Kidney capillary endothelial cell (primary cell): ENCODE measurements around the gene HOXD13.

ENCODE experiments used
- DNase-seq: peaks from one replicate; pipeline ENCODE4 v3.0.0-alpha.2; 2018; ENCODE audit warnings: low spot score

HOXD13 gene

DNA sequence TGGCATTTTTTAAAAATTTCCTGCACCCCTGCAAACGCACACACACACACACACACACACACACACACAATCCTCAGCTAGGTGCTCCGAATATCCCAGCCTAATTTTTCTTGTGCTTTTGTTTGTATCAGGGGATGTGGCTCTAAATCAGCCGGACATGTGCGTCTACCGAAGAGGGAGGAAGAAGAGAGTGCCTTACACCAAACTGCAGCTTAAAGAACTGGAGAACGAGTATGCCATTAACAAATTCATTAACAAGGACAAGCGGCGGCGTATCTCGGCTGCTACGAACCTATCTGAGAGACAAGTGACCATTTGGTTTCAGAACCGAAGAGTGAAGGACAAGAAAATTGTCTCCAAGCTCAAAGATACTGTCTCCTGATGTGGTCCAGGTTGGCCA lies 1.8 kb downstream of the HOXD13 start:
- DNase-seq = no peak

DNA sequence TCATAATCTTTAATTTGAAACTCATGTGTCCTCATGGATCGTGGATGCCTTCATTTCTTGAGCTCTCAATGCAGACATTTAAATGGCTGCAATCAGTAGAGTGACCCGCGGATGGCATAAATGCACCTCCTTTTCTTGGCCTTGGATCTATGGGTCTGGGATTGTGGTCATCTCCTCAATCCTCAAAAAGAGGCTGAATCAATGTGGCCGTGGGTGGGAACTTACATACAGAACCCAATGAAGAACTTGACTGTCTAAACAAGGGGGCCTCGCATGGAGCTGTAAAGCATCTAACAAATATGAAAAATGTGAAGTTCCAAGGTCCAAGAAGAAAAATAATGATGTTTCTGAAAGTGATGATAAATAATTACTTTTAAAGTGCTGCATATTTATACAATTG lies 2.9 kb downstream of the HOXD13 start:
- no peak for DNase-seq

DNA sequence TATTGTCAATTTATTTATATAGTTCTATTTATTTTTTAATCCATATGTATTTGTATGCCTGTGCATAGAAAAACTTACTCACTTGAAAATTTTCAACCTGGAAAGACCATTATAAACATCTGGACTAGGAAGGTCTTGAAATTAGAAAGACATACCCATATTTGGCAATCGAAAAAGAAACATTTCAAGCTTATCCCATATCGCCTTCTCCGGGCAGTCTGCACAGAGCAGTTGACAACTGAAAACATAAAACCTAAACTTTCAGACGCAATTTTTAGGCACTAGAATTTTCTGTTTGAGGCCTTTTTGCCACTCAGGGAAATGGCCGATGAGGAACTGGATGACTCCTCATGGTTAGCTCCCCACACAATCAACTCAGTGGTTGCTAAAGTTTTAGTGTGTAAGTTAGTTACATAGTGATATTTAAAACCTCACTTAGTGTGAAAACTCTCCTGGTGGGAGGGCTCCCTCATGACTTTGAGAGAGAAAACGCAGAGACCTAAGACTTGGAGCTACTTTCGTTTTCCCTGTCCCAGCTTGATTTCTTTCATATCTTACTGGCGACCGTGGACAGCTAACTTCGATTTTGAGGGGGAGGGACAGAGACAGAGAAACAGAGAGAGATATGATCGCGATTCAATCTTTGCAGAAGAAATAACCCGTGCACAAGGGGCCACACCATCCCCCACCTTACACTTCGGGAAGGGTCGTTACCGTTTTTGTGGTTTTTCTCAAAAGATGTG lies 3.9 kb downstream of the HOXD13 start:
- no peak for DNase-seq

DNA sequence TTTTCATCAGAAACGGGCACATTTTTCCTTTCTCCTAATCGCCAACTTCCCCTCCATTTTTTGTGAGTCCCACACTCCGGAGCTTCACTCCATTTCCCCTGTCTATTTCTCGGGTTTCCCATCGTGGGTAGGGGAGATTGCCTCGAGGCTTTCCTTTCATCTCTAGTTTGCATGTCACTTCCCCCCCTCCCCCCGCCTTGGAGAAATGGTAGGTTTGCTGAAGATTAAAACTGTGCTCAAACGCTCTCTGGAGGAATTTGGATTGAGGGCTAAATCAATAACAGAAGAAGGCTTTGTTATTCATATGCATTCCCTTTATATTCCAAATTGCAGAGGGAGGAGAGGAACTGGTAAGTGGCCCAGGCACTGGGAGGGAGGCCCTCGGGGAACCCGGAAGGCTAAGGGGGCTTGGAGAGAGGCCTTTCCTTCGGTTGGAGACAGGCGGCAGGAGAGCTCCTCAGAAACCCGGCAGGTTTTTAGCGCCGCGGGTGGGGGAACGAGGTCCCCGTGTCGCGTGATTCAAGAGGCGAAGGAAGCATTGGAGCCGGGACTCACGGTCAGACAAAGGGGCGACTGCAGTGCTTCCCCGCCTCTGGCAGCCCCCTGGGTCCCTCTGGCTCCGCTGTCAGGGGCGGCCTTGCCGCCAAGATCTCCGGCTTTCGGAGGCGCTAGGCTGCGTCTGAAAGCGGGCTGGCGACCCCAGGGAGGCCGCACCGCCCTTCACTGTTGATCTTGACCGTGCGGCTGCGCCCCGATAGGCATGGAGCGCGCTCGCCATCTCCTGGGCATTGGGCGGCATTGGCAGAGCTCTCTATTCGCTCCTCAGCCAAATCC lies 4.7 kb downstream of the HOXD13 start:
- DNase-seq = peak; percentile 46

DNA sequence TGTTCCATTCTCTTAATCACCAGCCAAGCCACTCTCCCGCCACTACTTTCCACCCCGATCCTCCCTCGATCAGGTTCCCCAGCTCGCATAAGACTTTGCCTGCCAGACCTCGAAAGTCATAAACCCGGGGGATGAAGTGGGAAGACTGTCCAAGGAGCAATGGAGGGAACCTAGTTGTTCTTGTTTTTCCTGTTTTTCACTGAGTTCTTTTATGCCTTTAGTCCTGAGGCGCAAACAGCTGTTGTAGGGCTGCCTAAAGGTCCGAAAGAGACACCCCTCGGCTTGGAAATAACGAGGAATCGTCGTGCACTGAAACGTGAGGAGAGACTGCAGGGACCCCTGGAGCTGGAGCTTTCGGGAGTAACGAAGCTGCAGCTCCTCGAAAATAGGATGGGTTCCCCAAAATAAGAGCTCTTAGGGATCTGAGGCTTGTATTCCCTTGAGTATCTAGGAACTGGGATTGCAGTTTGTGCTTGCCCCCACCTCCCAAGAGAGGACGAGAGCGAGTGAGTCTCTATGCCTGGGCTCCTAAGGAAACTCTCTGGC lies 5.4 kb downstream of the HOXD13 start:
- no peak for DNase-seq

DNA sequence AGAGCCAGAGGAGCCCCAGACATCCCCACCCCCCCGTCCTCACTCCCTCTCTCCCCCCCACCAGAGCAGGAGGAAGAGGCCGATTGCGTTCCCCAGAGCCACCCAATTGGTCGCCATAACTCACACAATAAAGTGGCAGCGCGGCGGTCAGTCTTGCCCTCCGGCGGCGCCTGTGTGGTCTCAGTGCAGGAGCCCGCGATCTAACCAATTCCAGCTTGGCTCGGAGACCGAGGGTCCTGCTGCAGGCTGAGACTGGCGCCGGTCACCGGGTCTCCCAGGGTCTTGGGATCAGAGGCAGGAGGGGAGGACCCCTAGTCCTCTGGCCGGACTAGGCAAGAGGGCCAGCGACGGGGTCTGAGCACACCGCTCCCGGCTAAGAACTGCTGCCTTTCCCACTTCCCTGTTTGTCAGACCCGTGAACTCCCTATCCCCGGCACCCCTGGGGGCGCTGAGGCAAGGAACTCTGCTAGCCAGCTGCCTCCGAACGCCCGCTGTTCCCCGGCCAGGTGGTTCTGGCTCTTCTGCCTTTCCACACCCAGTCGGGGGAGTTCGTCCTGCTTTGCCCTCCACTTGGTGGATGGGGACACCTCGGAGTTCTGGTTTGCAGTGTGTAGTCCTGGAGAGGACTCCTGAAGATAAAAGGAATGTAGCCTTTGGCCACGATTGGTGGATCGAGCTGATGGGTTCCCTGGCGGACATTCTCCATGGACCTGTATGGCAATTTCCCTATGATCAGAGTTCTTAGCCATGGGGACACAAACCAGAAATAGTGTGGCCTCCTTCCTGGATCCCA lies 6.0 kb downstream of the HOXD13 start:
- DNase-seq = no peak

DNA sequence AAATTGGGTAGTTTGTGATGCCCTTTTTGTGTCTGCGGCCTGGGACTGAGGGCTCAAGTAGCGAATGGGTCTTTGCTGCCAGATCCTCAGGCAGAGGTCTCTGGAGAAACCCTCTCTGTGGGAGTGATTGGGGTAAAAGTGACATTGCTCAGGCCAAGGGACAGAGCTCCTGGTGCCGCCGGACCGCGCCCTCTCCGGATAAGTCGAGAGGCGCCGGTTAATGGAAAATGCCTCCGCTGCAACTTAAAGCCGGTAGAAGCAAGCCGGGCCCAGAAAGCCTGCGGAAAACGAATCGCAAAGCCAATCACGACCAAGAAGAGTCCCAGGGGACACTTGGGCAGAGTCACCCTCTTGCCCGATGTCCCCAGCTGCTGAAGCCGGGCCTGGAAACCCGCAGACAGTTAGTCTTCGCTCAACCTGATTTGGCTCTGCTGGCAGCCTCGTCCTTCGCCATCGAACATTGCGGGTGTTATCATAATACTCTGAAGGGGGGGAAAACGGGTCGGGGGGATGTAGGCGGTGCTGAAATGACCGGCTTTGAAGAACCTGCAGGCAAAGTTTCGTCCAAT lies 6.7 kb downstream of the HOXD13 start:
- DNase-seq = no peak

DNA sequence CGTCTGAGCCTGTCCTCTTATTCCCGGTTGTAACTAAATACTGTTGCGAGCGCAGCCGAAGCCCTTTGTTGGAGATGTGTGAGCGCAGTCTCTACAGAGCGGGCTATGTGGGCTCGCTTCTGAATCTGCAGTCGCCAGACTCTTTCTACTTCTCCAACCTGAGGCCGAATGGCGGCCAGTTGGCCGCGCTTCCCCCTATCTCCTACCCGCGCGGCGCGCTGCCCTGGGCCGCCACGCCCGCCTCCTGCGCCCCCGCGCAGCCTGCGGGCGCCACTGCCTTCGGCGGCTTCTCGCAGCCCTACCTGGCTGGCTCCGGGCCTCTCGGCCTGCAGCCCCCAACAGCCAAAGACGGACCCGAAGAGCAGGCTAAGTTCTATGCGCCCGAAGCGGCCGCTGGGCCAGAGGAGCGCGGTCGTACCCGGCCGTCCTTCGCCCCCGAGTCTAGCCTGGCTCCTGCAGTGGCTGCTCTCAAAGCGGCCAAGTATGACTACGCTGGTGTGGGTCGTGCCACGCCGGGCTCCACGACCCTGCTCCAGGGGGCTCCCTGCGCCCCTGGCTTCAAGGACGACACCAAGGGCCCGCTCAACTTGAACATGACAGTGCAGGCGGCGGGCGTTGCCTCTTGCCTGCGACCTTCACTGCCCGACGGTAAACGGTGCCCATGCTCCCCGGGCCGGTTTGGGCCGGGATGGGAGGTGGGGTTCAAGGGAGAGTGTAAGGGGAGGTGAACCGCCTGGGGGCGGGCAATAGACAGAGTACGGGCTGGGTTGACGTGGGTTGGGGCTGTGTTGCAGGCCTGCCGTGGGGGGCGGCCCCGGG lies 7.4 kb downstream of the HOXD13 start, which contains the start of gene HOXD12:
TSS of gene HOXD12 (plus strand) at position 68 of the 819 bp plus-strand sequence. CDS start at position 75, 7 bp downstream.
- no peak for DNase-seq

DNA sequence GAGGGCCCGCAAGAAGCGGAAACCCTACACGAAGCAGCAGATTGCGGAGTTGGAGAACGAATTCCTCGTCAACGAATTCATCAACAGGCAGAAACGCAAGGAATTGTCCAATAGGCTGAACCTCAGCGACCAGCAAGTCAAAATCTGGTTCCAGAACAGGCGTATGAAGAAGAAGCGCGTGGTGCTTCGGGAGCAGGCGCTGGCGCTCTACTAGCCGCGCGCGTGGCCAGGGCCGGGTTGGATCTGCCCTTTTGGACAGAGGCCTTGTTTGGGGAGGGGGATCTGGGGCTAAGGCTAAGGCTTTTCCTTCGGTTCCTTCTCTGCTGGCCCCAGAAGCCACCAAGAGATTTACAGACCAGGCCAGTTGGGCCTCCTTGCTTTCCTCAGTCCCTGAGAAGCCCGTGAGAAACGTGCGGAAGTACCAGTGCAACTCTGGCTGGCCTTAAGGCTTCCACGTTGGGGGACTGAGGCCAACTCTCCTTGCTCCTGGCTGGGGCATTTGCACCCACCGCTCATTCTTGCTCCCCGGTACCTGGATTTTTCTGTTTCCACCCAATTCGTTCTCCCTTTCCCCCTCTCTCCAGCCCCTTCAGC lies 8.1 kb downstream of the HOXD13 start:
- DNase-seq = no peak

DNA sequence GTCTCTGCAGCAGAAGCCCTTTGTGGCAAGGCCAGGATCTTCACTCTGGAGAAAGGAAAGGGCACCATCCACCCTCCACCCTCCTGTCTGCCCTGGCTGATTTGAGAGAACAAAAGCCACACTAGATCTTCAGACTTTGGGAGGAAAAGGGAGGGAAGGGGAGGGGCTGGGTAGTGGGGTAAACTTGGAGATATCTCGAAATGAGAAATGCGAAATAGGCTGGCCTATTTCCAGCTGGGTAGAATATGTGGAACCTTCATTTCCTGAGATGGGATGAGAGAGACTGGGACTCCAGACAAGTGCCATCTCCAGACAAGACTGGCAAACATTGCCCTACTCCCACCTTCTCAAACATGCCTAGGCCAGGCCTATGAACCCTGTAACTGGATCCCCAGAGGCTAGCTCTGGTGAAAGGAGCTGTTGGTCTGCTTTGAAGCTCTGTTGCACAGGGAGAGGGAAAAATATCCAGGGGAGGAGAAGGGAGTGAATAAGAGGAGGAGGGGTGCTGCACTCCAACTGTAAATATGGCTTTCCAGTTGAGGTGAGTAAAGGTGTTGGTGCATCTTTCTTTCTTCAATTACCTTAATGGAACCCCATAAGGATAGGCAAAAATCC lies 8.8 kb downstream of the HOXD13 start:
- DNase-seq = no peak

DNA sequence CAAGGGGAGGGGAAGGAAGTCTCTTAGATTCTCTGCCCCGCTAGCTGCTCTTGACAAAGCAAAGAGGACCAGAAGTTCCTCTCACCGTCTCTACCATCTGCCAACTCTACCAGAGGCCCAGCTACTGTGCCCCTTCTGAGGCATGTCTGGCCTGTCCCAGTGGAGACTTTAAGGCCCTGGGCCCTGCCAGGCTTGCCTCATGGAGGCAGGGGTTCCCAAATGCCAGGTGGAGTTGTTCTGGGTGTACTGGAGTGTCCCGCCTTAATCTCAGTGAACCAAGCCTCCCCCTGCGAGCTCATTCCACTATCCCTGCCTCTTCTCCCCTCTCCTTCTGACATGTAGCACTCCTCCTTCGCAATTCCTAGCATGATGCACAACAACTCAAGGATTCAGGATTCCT lies 9.3 kb downstream of the HOXD13 start:
- no peak for DNase-seq

DNA sequence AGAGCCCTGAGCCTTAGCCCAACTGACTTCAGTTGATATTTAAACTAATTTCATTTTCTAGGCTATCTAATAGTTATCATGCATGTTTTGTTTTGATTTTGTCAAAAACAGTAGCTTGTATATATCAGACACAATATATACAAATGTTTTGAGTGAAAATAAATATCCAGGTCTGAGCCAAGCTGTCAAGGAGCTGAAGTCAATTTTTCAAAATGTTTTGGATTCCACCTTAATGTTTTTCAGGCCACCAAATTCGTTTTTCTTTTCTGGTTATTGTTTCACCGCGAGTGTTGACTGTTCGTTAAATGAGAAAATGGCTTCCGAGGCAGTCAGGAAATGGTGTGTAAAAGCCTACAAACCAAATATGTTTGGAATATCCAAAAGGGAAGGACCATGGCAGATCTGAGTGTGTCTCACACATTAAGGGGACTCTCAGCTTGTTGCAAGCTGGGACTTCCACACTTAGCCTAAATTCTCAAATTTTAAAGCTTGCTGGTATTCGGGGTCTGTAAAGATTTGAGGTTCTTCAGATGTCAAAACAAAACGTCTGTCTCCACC lies 9.9 kb downstream of the HOXD13 start:
- DNase-seq = no peak

DNA sequence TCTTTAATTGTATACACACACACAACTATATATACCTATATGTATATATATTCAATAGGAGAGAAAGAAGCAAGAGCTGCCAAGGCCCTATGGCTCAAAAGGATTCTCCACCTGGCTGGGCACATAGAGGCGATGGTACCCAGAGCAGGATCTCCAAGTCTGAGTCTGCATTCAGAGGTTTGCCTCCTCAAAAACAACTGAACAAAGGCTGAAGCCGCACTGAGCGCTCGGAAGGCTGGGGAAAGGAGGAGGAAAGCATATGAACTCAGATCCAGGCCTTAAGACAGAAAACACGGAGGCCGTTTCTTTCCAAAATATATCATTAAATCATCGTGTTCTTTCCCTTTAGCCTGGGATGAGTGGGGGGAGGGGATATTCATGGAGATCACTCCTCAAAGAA lies 10.7 kb downstream of the HOXD13 start:
- no peak for DNase-seq

DNA sequence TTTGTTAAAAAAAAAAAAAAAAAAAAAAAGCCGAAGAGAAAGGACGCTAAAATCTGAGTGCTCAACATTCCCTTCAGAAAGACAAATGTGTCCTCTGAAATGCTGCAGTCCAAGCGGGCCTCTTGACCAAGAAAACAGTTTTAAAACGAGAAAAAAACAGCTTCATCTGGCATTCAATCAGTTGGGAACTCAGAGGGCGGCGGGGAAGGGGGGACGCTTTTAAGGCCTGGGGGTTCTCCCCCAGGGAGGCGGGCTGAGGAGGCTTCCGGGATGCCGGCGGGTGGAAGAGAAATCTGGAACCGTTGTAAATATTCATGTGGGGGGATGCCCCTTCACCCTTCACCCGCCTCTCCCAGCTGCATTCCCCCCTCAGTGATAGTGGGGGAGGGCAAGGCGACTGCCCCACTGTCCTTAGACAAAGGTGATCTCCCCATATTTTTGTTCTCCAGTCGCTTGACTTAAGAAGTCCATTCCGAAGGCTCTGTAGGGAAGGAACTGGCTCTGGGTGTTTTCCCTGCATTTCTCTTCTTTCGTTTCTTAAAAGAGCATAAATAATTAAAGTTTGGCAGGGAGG lies 11.3 kb downstream of the HOXD13 start:
- DNase-seq = no peak

DNA sequence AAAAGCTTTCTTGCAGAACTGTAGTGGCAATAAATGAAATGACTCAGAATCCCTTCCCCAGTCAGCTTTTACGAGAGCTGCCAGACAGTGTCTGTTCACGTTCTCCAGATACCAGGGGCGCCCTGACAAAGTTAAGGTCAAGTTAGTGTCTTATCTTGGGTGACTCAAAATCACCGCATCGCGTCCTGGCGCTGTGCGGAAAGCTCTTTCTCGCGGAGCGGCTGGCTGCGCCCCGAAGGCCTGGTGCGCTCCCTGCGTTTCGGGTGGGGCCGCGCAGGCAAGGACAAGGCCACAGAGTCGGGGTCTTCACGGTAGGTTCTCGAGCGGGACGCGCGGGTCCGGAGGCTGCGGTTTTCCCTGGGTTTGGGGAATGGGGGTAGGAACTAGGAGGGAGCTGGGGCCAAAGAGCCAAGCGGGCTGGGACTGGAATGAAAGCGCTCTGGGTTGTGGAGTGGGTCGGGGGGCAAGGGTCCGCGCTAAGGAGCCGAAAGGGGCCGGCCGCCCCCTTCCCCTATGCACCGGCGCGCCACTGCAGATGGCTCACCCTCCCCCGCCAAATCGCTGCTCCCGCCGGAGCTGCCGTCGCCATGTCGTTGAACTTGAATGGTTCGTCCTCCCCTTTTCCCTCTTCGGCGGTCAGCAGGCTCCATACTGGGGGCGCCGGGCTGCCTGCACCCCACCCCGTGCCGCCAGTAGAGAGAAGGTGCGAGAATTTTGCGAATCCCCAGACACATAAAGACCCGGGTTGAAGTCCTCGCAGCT lies 12.0 kb downstream of the HOXD13 start:
- no peak for DNase-seq

DNA sequence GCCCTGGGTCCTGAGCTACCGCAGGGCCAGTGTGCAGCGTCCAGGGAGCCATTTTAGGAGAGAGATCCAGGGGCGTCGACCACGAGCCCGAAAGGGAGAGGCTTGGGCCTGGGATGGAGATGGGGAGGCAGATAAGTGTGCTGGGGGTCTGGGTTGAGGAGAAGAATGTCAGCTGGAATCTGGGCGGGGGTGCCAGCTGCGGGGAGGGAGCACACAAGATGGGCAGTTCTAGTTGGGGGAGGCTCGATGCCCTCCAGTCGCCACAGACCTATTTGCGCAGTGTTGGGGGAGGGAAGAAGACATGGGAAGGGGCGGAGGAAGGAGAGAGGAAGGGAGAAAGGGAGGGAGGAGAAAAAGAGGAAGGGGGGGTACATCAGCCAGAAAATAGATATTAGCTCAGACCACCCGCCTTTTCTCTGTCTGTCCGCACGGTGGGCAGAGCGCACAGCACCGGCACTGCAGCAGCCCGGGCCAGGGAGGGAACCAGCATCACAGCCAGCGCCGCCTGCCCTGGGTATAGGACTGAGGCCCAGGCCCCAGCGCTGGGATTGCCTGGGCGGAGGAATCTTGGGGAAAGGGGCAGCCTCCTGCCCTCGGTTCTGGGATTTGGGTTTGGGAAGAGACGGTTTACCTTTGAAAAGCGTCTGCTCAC lies 12.7 kb downstream of the HOXD13 start:
- DNase-seq = no peak

DNA sequence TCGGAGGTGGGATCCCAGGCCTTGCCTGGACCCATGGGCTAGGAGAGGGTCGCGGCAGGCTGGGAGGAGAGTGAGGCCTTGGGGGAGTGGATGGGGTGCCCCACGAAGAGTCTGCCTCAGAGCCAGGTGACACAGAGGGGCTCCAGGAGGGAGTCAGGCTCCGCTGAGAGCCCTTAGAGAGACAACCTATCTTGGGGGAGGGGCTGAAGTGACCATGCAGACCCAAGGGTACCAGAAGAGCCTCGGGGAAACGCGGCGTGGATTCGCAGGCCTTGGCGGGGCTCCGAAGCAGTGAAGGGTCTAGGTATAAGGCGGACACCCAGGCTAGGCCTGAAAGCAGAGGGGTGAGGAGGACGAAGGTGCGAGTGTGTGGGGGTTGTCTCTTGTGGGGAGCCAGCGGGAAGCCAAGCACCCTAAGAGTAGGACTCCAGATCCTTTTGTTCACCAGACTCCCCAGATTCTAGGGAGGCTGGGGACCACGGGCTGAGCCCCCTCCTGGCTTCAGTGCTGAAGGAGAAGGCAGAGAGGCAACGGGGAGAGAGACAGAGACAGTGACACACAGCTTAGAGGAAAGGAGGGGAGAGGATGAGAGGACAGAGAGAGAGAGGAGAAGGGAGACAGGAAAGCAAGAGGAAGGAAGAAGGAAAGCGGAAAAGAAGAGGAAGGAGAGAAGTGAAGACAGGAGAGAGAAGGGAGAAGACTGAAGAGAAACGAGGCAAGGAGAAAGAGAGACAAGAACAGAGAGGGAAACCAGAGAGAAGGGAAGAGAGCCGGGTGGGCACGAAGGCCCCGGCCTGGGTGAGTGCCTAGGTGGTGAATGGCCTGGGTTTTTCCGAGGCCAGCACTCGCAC lies 13.4 kb downstream of the HOXD13 start:
- no peak for DNase-seq
